HepG2 (cell line): Measurements from ENCODE around the gene COL25A1. TPM values are rescaled to one million over a fixed set of nuclear protein-coding genes. Genes with fewer than 3 reads are reported as not detected.

Experiments used
- ATAC-seq: fragments of 200-7000 bp; cut with Tn5 transposase; 3 replicates; pipeline ENCODE4 v1.9.1; 2020; ENCODE audit warnings: mild to moderate bottlenecking, moderate library complexity
- BruUV-seq: library from RNA; stranded (reverse); fragments of 400-500 nt; replicated peaks from 2 replicates; lab custom pipeline; 2021; lab: Mats Ljungman, UMichigan
- CTCF ChIA-PET: fragments of 300-600 bp; formaldehyde crosslinking; extraction: SDS; loops from one replicate; lab custom pipeline; 2021; ENCODE audit warnings: low total read pairs, inconsistent platforms, low intra/inter-chr PET ratio; lab: Yijun Ruan, JAX
- POLR2A ChIA-PET: fragments of 350-600 bp; sonication (Branson Sonifier 250); formaldehyde crosslinking; loops from one replicate; lab custom pipeline; 2020; ENCODE audit warnings: antibody characterized with exemption, inconsistent platforms; lab: Yijun Ruan, JAX
- DNase-seq: peaks from one replicate; pipeline ENCODE4 v3.0.0-alpha.2; 2015; ENCODE audit warnings: low spot score
- FAIRE-seq: peaks from 3 replicates; lab custom pipeline; 2011; peaks lifted over from hg19 to GRCh38; lab: Jason Lieb, UNC
- H2AFZ ChIP-seq: one replicate; pipeline ENCODE4 v1.6.1; 2011; ENCODE audit warnings: low read length, inconsistent platforms
- H3K27ac ChIP-seq: fragments of 300-600 bp; 3 replicates; pipeline ENCODE4 v1.8.0; 2011; ENCODE audit warnings: mixed run types, mild to moderate bottlenecking, mixed read lengths, low read length, inconsistent platforms; ENCODE audit not compliant: insufficient read depth; ENCODE audit errors: extremely low read length
- H3K27me3 ChIP-seq, 2 experiments: fragments of 200-600 bp in 1 of 2; 2 replicates in 1 of 2; 3 replicates in 1 of 2; pipeline versions ENCODE4 v1.6.0 to v1.8.0; 2011; ENCODE audit warnings: low read length in 2 of 2, mild to moderate bottlenecking in 2 of 2, moderate library complexity in 2 of 2, inconsistent platforms in 1 of 2; ENCODE audit not compliant: insufficient read depth in 2 of 2, control insufficient read depth in 1 of 2
- H3K36me3 ChIP-seq, 2 experiments: fragments of 200-600 bp in 1 of 2; replicated peaks in 1 of 2; 2 replicates in 1 of 2; 3 replicates in 1 of 2; pipeline versions ENCODE4 v1.5.1 to v1.8.0; 2011; ENCODE audit warnings: low read length in 2 of 2, inconsistent platforms in 1 of 2; ENCODE audit not compliant: insufficient read depth in 2 of 2, control insufficient read depth in 1 of 2
- H3K4me1 ChIP-seq: 2 replicates; pipeline ENCODE4 v1.5.1; 2012; ENCODE audit warnings: low read length, inconsistent platforms; ENCODE audit not compliant: insufficient read depth
- H3K4me2 ChIP-seq: 2 replicates; pipeline ENCODE4 v1.6.0; 2011; ENCODE audit warnings: low read depth, low read length, inconsistent platforms
- H3K4me3 ChIP-seq, 3 experiments: fragments of 200-600 bp in 1 of 3; sonication (generic), shearing (Covaris generic) in 1 of 3; replicated peaks in 1 of 3; 2 replicates each; pipeline ENCODE4 v1.5.1; 2011 to 2016; ENCODE audit warnings: low read length in 3 of 3, inconsistent platforms in 2 of 3, low read depth in 2 of 3, mild to moderate bottlenecking in 2 of 3, control low read depth in 1 of 3, mixed read lengths in 1 of 3; ENCODE audit not compliant: insufficient read depth in 1 of 3
- H3K79me2 ChIP-seq: one replicate; pipeline ENCODE4 v1.6.1; 2011; ENCODE audit warnings: low read length, inconsistent platforms; ENCODE audit not compliant: insufficient read depth
- H3K9ac ChIP-seq: 2 replicates; pipeline ENCODE4 v1.6.0; 2011; ENCODE audit warnings: mild to moderate bottlenecking, low read depth, low read length, inconsistent platforms; ENCODE audit not compliant: insufficient read depth
- H3K9me3 ChIP-seq: 2 replicates; pipeline ENCODE4 v1.5.1; 2012; ENCODE audit warnings: mild to moderate bottlenecking, low read length
- H4K20me1 ChIP-seq: 2 replicates; pipeline ENCODE4 v1.6.0; 2011; ENCODE audit warnings: inconsistent platforms, mild to moderate bottlenecking, low read length, moderate library complexity; ENCODE audit not compliant: insufficient read depth
- ARNT2 ChIP-seq: sonication (generic); formaldehyde crosslinking; IDR thresholded peaks from 2 replicates; pipeline ENCODE4 v1.8.0; 2022; ENCODE audit warnings: mild to moderate bottlenecking, low read depth, missing genetic modification reagents, moderate library complexity
- ATRX ChIP-seq: sonication (generic); formaldehyde crosslinking; IDR thresholded peaks from 2 replicates; pipeline ENCODE4 v1.4.0; 2020; ENCODE audit warnings: missing genetic modification reagents, borderline replicate concordance
- CREM ChIP-seq, 2 experiments: sonication (generic) in 1 of 2; formaldehyde crosslinking in 1 of 2; IDR thresholded peaks; 2 replicates each; pipeline versions ENCODE4 v1.4.0 to v1.6.1; 2016 to 2020; ENCODE audit warnings: antibody characterized with exemption in 1 of 2, mild to moderate bottlenecking in 1 of 2, missing genetic modification reagents in 1 of 2
- HNF1A ChIP-seq, 2 experiments: sonication (generic) in 1 of 2; formaldehyde crosslinking in 1 of 2; IDR thresholded peaks; 2 replicates each; pipeline versions ENCODE4 v1.4.0 to v1.6.1; 2016 to 2020; ENCODE audit warnings: borderline replicate concordance in 1 of 2, low read depth in 1 of 2, mild to moderate bottlenecking in 1 of 2, missing genetic modification reagents in 1 of 2
- KDM3A ChIP-seq: IDR thresholded peaks from 2 replicates; pipeline ENCODE4 v1.6.1; 2018; ENCODE audit warnings: low read depth, missing compliant biosample characterization
- MAFF ChIP-seq: IDR thresholded peaks from 2 replicates; pipeline ENCODE4 v1.6.1; 2011; ENCODE audit warnings: low read depth, low read length, improper control_type of control experiment
- MAFK ChIP-seq, 2 experiments: IDR thresholded peaks in 1 of 2; conservative IDR thresholded peaks in 1 of 2; 2 replicates each; pipeline ENCODE4 v1.6.1; 2011; ENCODE audit warnings: improper control_type of control experiment in 2 of 2, low read length in 2 of 2
- NR3C1 ChIP-seq: sonication (generic); formaldehyde crosslinking; IDR thresholded peaks from 2 replicates; pipeline ENCODE4 v1.4.0; 2020; ENCODE audit warnings: missing genetic modification reagents
- RFX3 ChIP-seq: IDR thresholded peaks from 2 replicates; pipeline ENCODE4 v1.6.1; 2016; ENCODE audit warnings: missing biosample characterization, missing genetic modification reagents
- SIN3B ChIP-seq: fragments of 150-350 bp; IDR thresholded peaks from 2 replicates; pipeline ENCODE4 v1.6.1; 2014; ENCODE audit warnings: low read length
- ZEB1 ChIP-seq: IDR thresholded peaks from 2 replicates; pipeline ENCODE4 v1.6.1; 2012; ENCODE audit warnings: mild to moderate bottlenecking, low read depth, inconsistent platforms; ENCODE audit not compliant: insufficient replicate concordance
- ZNF570 ChIP-seq: sonication (generic); formaldehyde crosslinking; IDR thresholded peaks from 2 replicates; pipeline ENCODE4 v1.4.0; 2020; ENCODE audit warnings: mild to moderate bottlenecking, missing genetic modification reagents, borderline replicate concordance
- WGBS: methylation state at CpG from one replicate; pipeline ENCODE4 v1.1.6; 2017; ENCODE audit warnings: low lambda C conversion rate; 5-methylcytosine and 5-hydroxymethylcytosine counted together
- in situ Hi-C: cut with HindIII; loops from 2 replicates; pipeline ENCODE4 v1.10.0; 2017; ENCODE audit warnings: low pct_unique_long_range_greater_than_20kb; ENCODE audit not compliant: extremely low pct_ligation_motif_present
- intact Hi-C: fragments of 100-400 bp; cut with micrococcal nuclease; formaldehyde crosslinking; loops from one replicate; pipeline ENCODE4 v1.10.0; 2022; ENCODE audit not compliant: unreplicated experiment
- polyA plus RNA-seq, 8 experiments: library from polyadenylated mRNA; depleted of rRNA in 3 of 8; stranded (reverse) in 7 of 8; unstranded in 1 of 8; fragments of >200 nt; fragmentation: Illumina TruSeq in 4 of 8; extraction: Trizol in 4 of 8; gene quantifications; 2 replicates each; pipeline versions ENCODE4 v1.2.1 to v1.2.3, GENCODE V29; 2011 to 2016; ENCODE audit warnings: low read depth in 4 of 8, missing spikeins in 1 of 8, mixed read lengths in 1 of 8; ENCODE audit not compliant: insufficient read depth in 1 of 8
- total RNA-seq, 5 experiments: library from RNA; depleted of rRNA; stranded (reverse); fragments of >200 nt; fragmentation: Illumina TruSeq; extraction: Trizol; gene quantifications; 2 replicates each; pipeline ENCODE4 v1.2.3, GENCODE V29; 2016; ENCODE audit warnings: low read depth in 1 of 5
- TF ChIP-seq, protein P1 (sequence below): sonication (generic); formaldehyde crosslinking; IDR thresholded peaks from 2 replicates; pipeline ENCODE4 v1.8.0; 2022; ENCODE audit warnings: missing genetic modification reagents, mild to moderate bottlenecking, inconsistent platforms, borderline replicate concordance

COL25A1 gene
- total and polyA plus RNA-seq, 2 of the 13 experiments (the other 11 are each of a cell fraction or from before 2014, with no cell fraction given), result not detected

GRCh38 chr4:108971473-108971872 is 331.0 kb downstream of the COL25A1 start (continued):
- TF ChIP-seq HNF1A (IDR thresholded peaks at IDR 0.05; ENCODE audit: low read depth) (no peak), HNF1A (CRISPR knock-in tag; IDR thresholded peaks at IDR 0.05; ENCODE audit: borderline replicate concordance) (no peak)

GRCh38 chr4:108965472-108966076 is 336.9 kb downstream of the COL25A1 start:
- Histone ChIP-seq H3K9me3 (no peaks in the 10 kb centered on the region), H3K9ac (no peak overlapping the region), H3K27me3 (no peaks in the 10 kb centered on the region), H3K27ac (no peak overlapping the region), H3K79me2 (no peaks in the 10 kb centered on the region), H3K4me3 (no peak overlapping the region), H3K4me2 (no peak overlapping the region), H3K36me3 (no peaks in the 10 kb centered on the region), H4K20me1 (no peaks in the 10 kb centered on the region), H2AFZ (no peak overlapping the region), H3K4me1 (no peaks in the 10 kb centered on the region)
- DNase-seq (no peak), ATAC-seq (no peak), FAIRE-seq (no peak)
- TF ChIP-seq MAFF (peak; percentile 84), RFX3 (CRISPR knock-in tag) (no peak), CREM (IDR thresholded peaks at IDR 0.05) (no peak), CREM (CRISPR knock-in tag; IDR thresholded peaks at IDR 0.05) (no peak), ZEB1 (no peak), MAFK (conservative IDR thresholded peaks at IDR 0.05 in 1 of 2, IDR thresholded peaks at IDR 0.05 in 1 of 2; ENCODE audit: low read length in 2 of 2) (peak; percentile 75 to 91), NR3C1 (CRISPR knock-in tag) (no peak), ATRX (CRISPR knock-in tag) (no peak), SIN3B (no peak), KDM3A (CRISPR knock-in tag) (no peak), ARNT2 (no peak), ZNF570 (no peak)
- TF ChIP-seq, protein P1, sequence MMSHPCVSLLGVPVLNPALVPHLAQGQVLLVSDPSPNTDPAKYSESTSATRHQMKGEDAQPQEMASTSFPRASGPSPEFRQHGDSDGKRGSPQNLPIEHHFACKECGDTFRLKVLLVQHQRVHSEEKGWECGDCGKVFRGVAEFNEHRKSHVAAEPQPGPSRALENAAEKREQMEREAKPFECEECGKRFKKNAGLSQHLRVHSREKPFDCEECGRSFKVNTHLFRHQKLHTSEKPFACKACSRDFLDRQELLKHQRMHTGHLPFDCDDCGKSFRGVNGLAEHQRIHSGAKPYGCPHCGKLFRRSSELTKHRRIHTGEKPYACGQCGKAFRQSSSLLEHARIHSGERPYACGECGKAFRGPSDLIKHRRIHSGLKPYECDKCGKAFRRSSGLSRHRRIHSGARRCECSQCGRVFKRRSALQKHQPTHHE, result no peak
- POLR2A ChIA-PET, result no interaction called here
- CTCF ChIA-PET, result no interaction called here
- intact Hi-C loops, result no loop called here
- in situ Hi-C loops, result no loop called here
- WGBS, result 2% methylated on average over 3 of the region's 3 CpGs
- BruUV-seq, result no TSS peak
